ENCODE results near the gene CRYGC. TPM values are rescaled to one million over a fixed set of nuclear protein-coding genes. Genes with fewer than 3 reads are reported as not detected.

CRYGC gene
- total and polyA plus RNA-seq, 3 experiments from 2014 or later, result not detected

GRCh38 chr2:208097801-208098200 is 31.8 kb downstream of the CRYGC start:
- H3K4me1 Mint-ChIP-seq, result peaks cover 19 to 24% (median 22%) of the 10 kb centered on the region in 3 donors
- Histone ChIP-seq H3K4me1 (ENCODE audit: insufficient read depth, low read length) (no peaks in the 10 kb centered on the region), H3K9me3 (ENCODE audit: low read length) (no peaks in the 10 kb centered on the region), H3K27ac (ENCODE audit: low read depth, low read length) (no peak overlapping the region), H3K4me3 (ENCODE audit: low read length) (no peak overlapping the region), H3K36me3 (ENCODE audit: insufficient read depth, low read length) (no peaks in the 10 kb centered on the region), H3K27me3 (ENCODE audit: insufficient read depth, low read length, poor library complexity, severe bottlenecking) (no peaks in the 10 kb centered on the region)
- H3K27me3 Mint-ChIP-seq, result peaks cover 2 to 11% of the 10 kb centered on the region in 2 donors
- ChIA-PET CTCF (no interaction called here), POLR2A (no interaction called here)
- no peak overlapping the region for H3K27ac Mint-ChIP-seq
- H3K9me3 Mint-ChIP-seq, result no peaks in the 10 kb centered on the region
- H3K36me3 Mint-ChIP-seq, result no peaks in the 10 kb centered on the region
- DNase-seq, result no peak
- H3K4me3 Mint-ChIP-seq, result no peak overlapping the region

GRCh38 chr2:208097313-208097712 is 32.3 kb downstream of the CRYGC start:
- Histone ChIP-seq H3K4me1 (ENCODE audit: insufficient read depth, low read length) (no peaks in the 10 kb centered on the region), H3K36me3 (ENCODE audit: insufficient read depth, low read length) (no peaks in the 10 kb centered on the region), H3K27ac (ENCODE audit: low read depth, low read length) (no peak overlapping the region), H3K27me3 (ENCODE audit: insufficient read depth, low read length, poor library complexity, severe bottlenecking) (no peaks in the 10 kb centered on the region), H3K9me3 (ENCODE audit: low read length) (no peaks in the 10 kb centered on the region), H3K4me3 (ENCODE audit: low read length) (no peak overlapping the region)
- DNase-seq, result no peak
- Mint-ChIP-seq H3K36me3 (no peaks in the 10 kb centered on the region), H3K4me1 (peaks cover 19 to 24% (median 22%) of the 10 kb centered on the region in 3 donors), H3K9me3 (no peaks in the 10 kb centered on the region), H3K27ac (no peak overlapping the region), H3K4me3 (no peak overlapping the region), H3K27me3 (peaks cover 2 to 11% of the 10 kb centered on the region in 2 donors)
- ChIA-PET POLR2A (no interaction called here), CTCF (interaction anchor here (0.6 to 1.4 kb wide), 2 partner anchors 18 to 1412 kb away, joined by 3 to 4 read pairs; no protein-coding TSS in a partner anchor)

- ChIA-PET CTCF (interaction anchor here (1.4 kb wide), 1 partner anchor 16 kb away, joined by 3 read pairs; no protein-coding TSS in a partner anchor), POLR2A (no interaction called here)
- DNase-seq, result no peak
- Histone ChIP-seq H3K36me3 (ENCODE audit: insufficient read depth, low read length) (no peaks in the 10 kb centered on the region), H3K4me3 (ENCODE audit: low read length) (no peak overlapping the region), H3K4me1 (ENCODE audit: insufficient read depth, low read length) (no peaks in the 10 kb centered on the region), H3K9me3 (ENCODE audit: low read length) (no peaks in the 10 kb centered on the region), H3K27ac (ENCODE audit: low read depth, low read length) (no peak overlapping the region), H3K27me3 (ENCODE audit: insufficient read depth, low read length, poor library complexity, severe bottlenecking) (no peaks in the 10 kb centered on the region)
- Mint-ChIP-seq H3K27me3 (peaks cover 2 to 11% of the 10 kb centered on the region in 2 donors), H3K4me1 (peaks cover 13 to 14% (median 14%) of the 10 kb centered on the region in 3 donors), H3K27ac (peak overlapping the region in 1 of 8 donors; percentile 1), H3K4me3 (no peak overlapping the region), H3K9me3 (no peaks in the 10 kb centered on the region), H3K36me3 (no peaks in the 10 kb centered on the region)
These were observed 33.5 kb downstream of the CRYGC start for GRCh38 chr2:208096080-208096479.

GRCh38 chr2:208093128-208093527 is 36.5 kb downstream of the CRYGC start:
- ChIA-PET CTCF (no interaction called here), POLR2A (no interaction called here)
- Mint-ChIP-seq H3K4me1 (no peaks in the 10 kb centered on the region), H3K4me3 (no peak overlapping the region), H3K27me3 (peaks cover 0 to 3% of the 10 kb centered on the region in 2 donors), H3K36me3 (peaks cover 0 to 3% (median 0%) of the 10 kb centered on the region in 3 donors), H3K9me3 (peaks cover 0 to 5% (median 0%) of the 10 kb centered on the region in 5 donors), H3K27ac (no peak overlapping the region)
- Histone ChIP-seq H3K27me3 (ENCODE audit: insufficient read depth, low read length, poor library complexity, severe bottlenecking) (no peaks in the 10 kb centered on the region), H3K27ac (ENCODE audit: low read depth, low read length) (no peak overlapping the region), H3K36me3 (ENCODE audit: insufficient read depth, low read length) (no peaks in the 10 kb centered on the region), H3K4me1 (ENCODE audit: insufficient read depth, low read length) (no peaks in the 10 kb centered on the region), H3K4me3 (ENCODE audit: low read length) (no peak overlapping the region), H3K9me3 (ENCODE audit: low read length) (no peaks in the 10 kb centered on the region)
- no peak for DNase-seq

- H3K4me3 Mint-ChIP-seq, result no peak overlapping the region
These were observed 37.4 kb downstream of the CRYGC start for GRCh38 chr2:208092093-208092832.

GRCh38 chr2:208090420-208090819 is 39.2 kb downstream of the CRYGC start:
- ChIA-PET POLR2A (no interaction called here), CTCF (no interaction called here)
- no peaks in the 10 kb centered on the region for H3K27me3 ChIP-seq (ENCODE audit: insufficient read depth, low read length, poor library complexity, severe bottlenecking)
- no peaks in the 10 kb centered on the region for H3K4me1 Mint-ChIP-seq
- H3K4me3 ChIP-seq (ENCODE audit: low read length), result no peak overlapping the region
- H3K27me3 Mint-ChIP-seq, result peaks cover 0 to 2% of the 10 kb centered on the region in 2 donors
- no peaks in the 10 kb centered on the region for H3K9me3 ChIP-seq (ENCODE audit: low read length)
- no peaks in the 10 kb centered on the region for H3K36me3 ChIP-seq (ENCODE audit: insufficient read depth, low read length)
- DNase-seq, result no peak
- peaks cover 0 to 5% (median 0%) of the 10 kb centered on the region in 5 donors for H3K9me3 Mint-ChIP-seq
- no peak overlapping the region for H3K4me3 Mint-ChIP-seq
- peaks cover 0 to 3% (median 0%) of the 10 kb centered on the region in 3 donors for H3K36me3 Mint-ChIP-seq
- no peak overlapping the region for H3K27ac ChIP-seq (ENCODE audit: low read depth, low read length)
- no peak overlapping the region for H3K27ac Mint-ChIP-seq
- H3K4me1 ChIP-seq (ENCODE audit: insufficient read depth, low read length), result no peaks in the 10 kb centered on the region

More at GRCh38 chr2:208092093-208092832, 37.4 kb downstream of the CRYGC start:
- ChIA-PET CTCF (no interaction called here), POLR2A (no interaction called here)
- no peaks in the 10 kb centered on the region for H3K36me3 ChIP-seq (ENCODE audit: insufficient read depth, low read length)
- Mint-ChIP-seq H3K9me3 (peaks cover 0 to 5% (median 0%) of the 10 kb centered on the region in 5 donors), H3K27me3 (no peaks in the 10 kb centered on the region), H3K36me3 (peaks cover 0 to 3% (median 0%) of the 10 kb centered on the region in 3 donors), H3K4me1 (no peaks in the 10 kb centered on the region), H3K27ac (no peak overlapping the region)
- H3K4me1 ChIP-seq (ENCODE audit: insufficient read depth, low read length), result no peaks in the 10 kb centered on the region
- H3K27ac ChIP-seq (ENCODE audit: low read depth, low read length), result no peak overlapping the region
- H3K4me3 ChIP-seq (ENCODE audit: low read length), result no peak overlapping the region
- H3K9me3 ChIP-seq (ENCODE audit: low read length), result no peaks in the 10 kb centered on the region
- no peak for DNase-seq
- H3K27me3 ChIP-seq (ENCODE audit: insufficient read depth, low read length, poor library complexity, severe bottlenecking), result no peaks in the 10 kb centered on the region

GRCh38 chr2:208086029-208086428 is 43.6 kb downstream of the CRYGC start:
- H3K27me3 Mint-ChIP-seq, result peaks cover 2 to 8% of the 10 kb centered on the region in 2 donors
- H3K4me1 Mint-ChIP-seq, result no peaks in the 10 kb centered on the region
- peaks cover 0 to 3% (median 0%) of the 10 kb centered on the region in 3 donors for H3K36me3 Mint-ChIP-seq
- H3K27me3 ChIP-seq (ENCODE audit: insufficient read depth, low read length, poor library complexity, severe bottlenecking), result no peaks in the 10 kb centered on the region
- H3K9me3 ChIP-seq (ENCODE audit: low read length), result no peaks in the 10 kb centered on the region
- no peaks in the 10 kb centered on the region for H3K4me1 ChIP-seq (ENCODE audit: insufficient read depth, low read length)
- no peaks in the 10 kb centered on the region for H3K36me3 ChIP-seq (ENCODE audit: insufficient read depth, low read length)
- H3K27ac Mint-ChIP-seq, result no peak overlapping the region
- H3K4me3 Mint-ChIP-seq, result no peak overlapping the region
- ChIA-PET CTCF (no interaction called here), POLR2A (no interaction called here)
- no peak overlapping the region for H3K4me3 ChIP-seq (ENCODE audit: low read length)
- no peak overlapping the region for H3K27ac ChIP-seq (ENCODE audit: low read depth, low read length)
- DNase-seq, result no peak
- peaks cover 0 to 5% (median 0%) of the 10 kb centered on the region in 5 donors for H3K9me3 Mint-ChIP-seq

- Mint-ChIP-seq H3K36me3 (no peaks in the 10 kb centered on the region), H3K9me3 (peaks cover 0 to 2% (median 0%) of the 10 kb centered on the region in 5 donors), H3K27ac (no peak overlapping the region), H3K27me3 (peaks cover 11 to 23% of the 10 kb centered on the region in 2 donors), H3K4me1 (no peaks in the 10 kb centered on the region), H3K4me3 (no peak overlapping the region)
- no peak for DNase-seq
- Histone ChIP-seq H3K9me3 (ENCODE audit: low read length) (no peaks in the 10 kb centered on the region), H3K4me1 (ENCODE audit: insufficient read depth, low read length) (no peaks in the 10 kb centered on the region), H3K4me3 (ENCODE audit: low read length) (no peak overlapping the region), H3K27me3 (ENCODE audit: insufficient read depth, low read length, poor library complexity, severe bottlenecking) (no peaks in the 10 kb centered on the region), H3K27ac (ENCODE audit: low read depth, low read length) (no peak overlapping the region), H3K36me3 (ENCODE audit: insufficient read depth, low read length) (no peaks in the 10 kb centered on the region)
- POLR2A ChIA-PET, result no interaction called here
- CTCF ChIA-PET, result no interaction called here
These were observed 45.8 kb downstream of the CRYGC start for GRCh38 chr2:208083807-208084206.
